Activated gamma-delta T cell treated with Interleukin-2 at 50 U/mL for 16 hours (primary cell): ENCODE measurements around the gene CCDC146.

Experiments
- DNase-seq: peaks from one replicate; pipeline ENCODE4 v3.0.0-alpha.2; 2020

Gene CCDC146

DNA sequence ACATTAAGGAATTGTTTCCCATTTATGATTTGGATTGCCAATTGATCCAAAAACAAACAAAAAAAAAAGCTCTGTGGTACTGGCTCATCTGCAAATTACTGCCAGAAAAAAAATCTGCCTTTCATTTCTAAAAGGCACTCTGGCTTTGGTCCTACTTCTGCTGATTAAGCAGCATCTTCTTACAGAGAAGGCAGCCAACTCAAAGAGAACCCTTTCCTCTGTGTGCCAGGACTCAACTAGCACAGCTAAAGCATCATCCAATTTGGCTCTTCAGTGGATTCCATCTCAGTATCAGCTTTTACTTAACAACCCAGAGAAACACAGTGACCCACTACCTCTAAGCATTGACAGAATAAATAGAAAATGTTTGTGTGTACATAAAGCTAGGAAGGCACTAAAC, 213.2 kb downstream of the CCDC146 start:
- DNase-seq, result no peak

DNA sequence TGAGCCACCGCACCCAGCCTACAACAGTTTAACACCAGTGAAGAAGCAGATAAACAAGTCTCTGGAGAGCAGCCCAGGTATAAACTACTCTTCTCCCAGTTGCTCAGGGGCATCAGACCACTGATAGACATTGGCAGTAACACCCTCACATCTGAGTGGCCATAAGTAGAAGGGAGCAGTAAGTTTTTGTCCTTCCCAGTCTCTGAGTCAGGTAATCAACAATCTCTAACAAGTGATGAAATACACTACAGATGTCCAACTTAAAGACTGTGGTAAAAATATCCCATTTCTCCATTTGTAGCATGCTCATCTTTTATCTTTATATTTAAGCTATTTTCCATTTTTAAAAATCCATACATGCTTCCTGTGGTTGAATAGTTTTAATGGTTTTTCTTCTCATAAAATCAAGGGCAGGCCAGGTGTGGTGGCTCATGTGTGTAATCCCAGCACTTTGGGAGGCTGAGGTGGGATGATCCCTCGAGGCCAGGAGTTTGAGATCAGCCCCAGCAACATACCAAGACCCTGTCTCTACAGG, 215.1 kb downstream of the CCDC146 start:
- DNase-seq, result no peak

DNA sequence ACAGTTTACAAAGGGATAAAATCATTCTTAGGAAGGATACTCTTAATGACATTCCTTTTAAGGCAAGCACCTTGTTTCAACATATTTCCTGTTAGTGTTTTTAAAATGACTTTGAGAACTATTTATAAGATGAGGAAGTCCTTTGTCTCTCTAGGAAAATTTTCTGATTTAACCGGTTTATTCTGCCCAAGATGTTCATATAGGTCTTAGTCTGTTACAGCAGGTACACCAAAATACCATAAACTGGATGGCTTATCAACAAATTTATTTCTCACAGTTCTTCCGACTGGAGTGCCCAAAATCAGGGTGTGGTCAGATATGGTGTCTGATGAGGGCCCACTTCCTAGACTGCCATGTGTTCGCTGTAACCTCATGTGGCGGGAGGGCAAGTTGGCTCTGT, 215.8 kb downstream of the CCDC146 start:
- no peak for DNase-seq

DNA sequence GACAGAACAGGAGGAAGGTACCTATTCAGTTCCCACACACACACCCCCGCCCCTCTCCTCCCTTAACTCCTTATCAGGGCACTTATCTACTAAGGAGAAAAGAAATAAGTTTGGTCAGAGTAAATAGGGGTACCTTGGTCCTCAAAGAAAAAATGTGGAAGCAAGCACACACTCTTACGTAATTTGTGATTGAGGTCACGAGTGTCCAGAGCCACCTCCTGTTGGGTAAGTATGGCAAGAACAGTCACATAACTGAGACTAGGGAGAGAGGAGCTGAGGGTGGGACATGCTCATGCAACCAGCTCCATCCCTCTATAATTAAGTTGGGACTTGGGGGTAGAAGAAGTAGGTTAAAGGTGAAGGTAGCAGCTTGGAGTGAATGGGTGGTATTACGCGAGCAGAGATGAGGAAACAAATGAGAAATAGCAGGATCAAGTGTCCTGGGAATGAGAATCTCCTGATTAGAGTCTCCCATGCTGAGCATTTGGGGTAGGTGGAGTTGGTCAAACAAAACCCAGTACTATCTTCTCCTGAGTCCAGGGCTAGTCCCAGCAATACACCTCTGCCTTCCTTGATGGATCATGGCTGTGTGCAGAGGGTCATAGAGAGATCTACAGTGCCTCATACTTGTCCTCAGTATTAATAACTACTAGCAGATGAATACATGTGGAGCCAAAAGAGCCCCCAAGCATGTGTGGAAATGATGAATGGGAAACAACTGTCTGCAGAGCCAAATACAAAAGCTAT, 216.6 kb downstream of the CCDC146 start:
- DNase-seq, result no peak

DNA sequence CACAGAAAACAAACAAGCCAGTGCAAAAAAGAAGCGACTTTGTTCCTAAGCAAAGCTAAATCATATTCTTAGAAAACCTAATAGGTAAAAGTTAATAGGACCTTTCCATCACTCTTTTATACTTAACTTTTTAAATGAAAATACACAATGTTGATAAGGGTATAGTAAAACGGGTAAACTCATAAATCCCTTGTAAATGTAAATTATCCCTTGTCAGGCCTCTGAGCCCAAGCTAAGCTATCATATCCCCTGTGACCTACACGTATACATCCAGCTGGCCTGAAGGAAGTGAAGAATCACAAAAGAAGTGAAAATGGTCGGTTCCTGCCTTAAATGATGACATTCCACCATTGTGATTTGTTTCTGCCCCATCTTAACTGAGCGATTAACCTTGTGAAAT, 217.3 kb downstream of the CCDC146 start:
- no peak for DNase-seq
